HepG2 (cell line): ENCODE data around the gene SLC6A16. TPM values are rescaled to one million over a fixed set of nuclear protein-coding genes. Genes with fewer than 3 reads are reported as not detected.
A peak's percentile ranks its signal among the peaks of the same experiment; 100 is the strongest.

Experiments used
- ATAC-seq: fragments of 200-7000 bp; cut with Tn5 transposase; 3 replicates; pipeline ENCODE4 v1.9.1; 2020; ENCODE audit warnings: mild to moderate bottlenecking, moderate library complexity
- BruUV-seq: library from RNA; stranded (reverse); fragments of 400-500 nt; replicated peaks from 2 replicates; lab custom pipeline; 2021; lab: Mats Ljungman, UMichigan
- CTCF ChIA-PET: fragments of 300-600 bp; formaldehyde crosslinking; extraction: SDS; loops from one replicate; lab custom pipeline; 2021; ENCODE audit warnings: low total read pairs, inconsistent platforms, low intra/inter-chr PET ratio; lab: Yijun Ruan, JAX
- POLR2A ChIA-PET: fragments of 350-600 bp; sonication (Branson Sonifier 250); formaldehyde crosslinking; loops from one replicate; lab custom pipeline; 2020; ENCODE audit warnings: antibody characterized with exemption, inconsistent platforms; lab: Yijun Ruan, JAX
- DNase-seq: peaks from one replicate; pipeline ENCODE4 v3.0.0-alpha.2; 2015; ENCODE audit warnings: low spot score
- FAIRE-seq: peaks from 3 replicates; lab custom pipeline; 2011; peaks lifted over from hg19 to GRCh38; lab: Jason Lieb, UNC
- H2AFZ ChIP-seq: one replicate; pipeline ENCODE4 v1.6.1; 2011; ENCODE audit warnings: low read length, inconsistent platforms
- H3K27ac ChIP-seq: fragments of 300-600 bp; 3 replicates; pipeline ENCODE4 v1.8.0; 2011; ENCODE audit warnings: mixed run types, mild to moderate bottlenecking, mixed read lengths, low read length, inconsistent platforms; ENCODE audit not compliant: insufficient read depth; ENCODE audit errors: extremely low read length
- H3K27me3 ChIP-seq, 2 experiments: fragments of 200-600 bp in 1 of 2; 2 replicates in 1 of 2; 3 replicates in 1 of 2; pipeline versions ENCODE4 v1.6.0 to v1.8.0; 2011; ENCODE audit warnings: low read length in 2 of 2, mild to moderate bottlenecking in 2 of 2, moderate library complexity in 2 of 2, inconsistent platforms in 1 of 2; ENCODE audit not compliant: insufficient read depth in 2 of 2, control insufficient read depth in 1 of 2
- H3K36me3 ChIP-seq, 2 experiments: fragments of 200-600 bp in 1 of 2; replicated peaks in 1 of 2; 2 replicates in 1 of 2; 3 replicates in 1 of 2; pipeline versions ENCODE4 v1.5.1 to v1.8.0; 2011; ENCODE audit warnings: low read length in 2 of 2, inconsistent platforms in 1 of 2; ENCODE audit not compliant: insufficient read depth in 2 of 2, control insufficient read depth in 1 of 2
- H3K4me1 ChIP-seq: 2 replicates; pipeline ENCODE4 v1.5.1; 2012; ENCODE audit warnings: low read length, inconsistent platforms; ENCODE audit not compliant: insufficient read depth
- H3K4me2 ChIP-seq: 2 replicates; pipeline ENCODE4 v1.6.0; 2011; ENCODE audit warnings: low read depth, low read length, inconsistent platforms
- H3K4me3 ChIP-seq, 3 experiments: fragments of 200-600 bp in 1 of 3; sonication (generic), shearing (Covaris generic) in 1 of 3; replicated peaks in 1 of 3; 2 replicates each; pipeline ENCODE4 v1.5.1; 2011 to 2016; ENCODE audit warnings: low read length in 3 of 3, inconsistent platforms in 2 of 3, low read depth in 2 of 3, mild to moderate bottlenecking in 2 of 3, control low read depth in 1 of 3, mixed read lengths in 1 of 3; ENCODE audit not compliant: insufficient read depth in 1 of 3
- H3K79me2 ChIP-seq: one replicate; pipeline ENCODE4 v1.6.1; 2011; ENCODE audit warnings: low read length, inconsistent platforms; ENCODE audit not compliant: insufficient read depth
- H3K9ac ChIP-seq: 2 replicates; pipeline ENCODE4 v1.6.0; 2011; ENCODE audit warnings: mild to moderate bottlenecking, low read depth, low read length, inconsistent platforms; ENCODE audit not compliant: insufficient read depth
- H3K9me3 ChIP-seq: 2 replicates; pipeline ENCODE4 v1.5.1; 2012; ENCODE audit warnings: mild to moderate bottlenecking, low read length
- H4K20me1 ChIP-seq: 2 replicates; pipeline ENCODE4 v1.6.0; 2011; ENCODE audit warnings: inconsistent platforms, mild to moderate bottlenecking, low read length, moderate library complexity; ENCODE audit not compliant: insufficient read depth
- ELF3 ChIP-seq: IDR thresholded peaks from 2 replicates; pipeline ENCODE4 v1.6.1; 2016; ENCODE audit warnings: missing genetic modification reagents, missing compliant biosample characterization
- FOXJ3 ChIP-seq: sonication (generic); formaldehyde crosslinking; IDR thresholded peaks from 2 replicates; pipeline ENCODE4 v1.4.0; 2020; ENCODE audit warnings: missing genetic modification reagents, mild to moderate bottlenecking, borderline replicate concordance
- GATAD2A ChIP-seq: IDR thresholded peaks from 2 replicates; pipeline ENCODE4 v1.6.1; 2016
- KLF16 ChIP-seq, 2 experiments: sonication (generic) in 1 of 2; formaldehyde crosslinking in 1 of 2; IDR thresholded peaks; 2 replicates each; pipeline versions ENCODE4 v1.6.1 to v1.8.0; 2016 to 2023; ENCODE audit warnings: missing genetic modification reagents in 2 of 2, missing compliant biosample characterization in 1 of 2
- NR2F6 ChIP-seq, 2 experiments: IDR thresholded peaks; 2 replicates each; pipeline ENCODE4 v1.6.1; 2016; ENCODE audit warnings: antibody characterized with exemption in 1 of 2, mild to moderate bottlenecking in 1 of 2
- PCBP2 ChIP-seq: fragments of 200-400 bp; formaldehyde crosslinking; optimal IDR thresholded peaks from 2 replicates; pipeline ENCODE3; 2018; ENCODE audit warnings: low read length, low read depth; ENCODE audit not compliant: poor library complexity, severe bottlenecking
- RARA ChIP-seq: IDR thresholded peaks from 2 replicates; pipeline ENCODE4 v1.6.1; 2016; ENCODE audit warnings: missing genetic modification reagents, missing compliant biosample characterization
- SMC3 ChIP-seq: IDR thresholded peaks from 2 replicates; pipeline ENCODE4 v1.6.1; 2011; ENCODE audit warnings: low read length, improper control_type of control experiment
- ZNF354B ChIP-seq: sonication (generic); formaldehyde crosslinking; IDR thresholded peaks from 2 replicates; pipeline ENCODE4 v1.8.0; 2022; ENCODE audit warnings: mild to moderate bottlenecking, missing genetic modification reagents
- WGBS: methylation state at CpG from one replicate; pipeline ENCODE4 v1.1.6; 2017; ENCODE audit warnings: low lambda C conversion rate; 5-methylcytosine and 5-hydroxymethylcytosine counted together
- in situ Hi-C: cut with HindIII; loops from 2 replicates; pipeline ENCODE4 v1.10.0; 2017; ENCODE audit warnings: low pct_unique_long_range_greater_than_20kb; ENCODE audit not compliant: extremely low pct_ligation_motif_present
- intact Hi-C: fragments of 100-400 bp; cut with micrococcal nuclease; formaldehyde crosslinking; loops from one replicate; pipeline ENCODE4 v1.10.0; 2022; ENCODE audit not compliant: unreplicated experiment
- polyA plus RNA-seq, 8 experiments: library from polyadenylated mRNA; depleted of rRNA in 3 of 8; stranded (reverse) in 7 of 8; unstranded in 1 of 8; fragments of >200 nt; fragmentation: Illumina TruSeq in 4 of 8; extraction: Trizol in 4 of 8; gene quantifications; 2 replicates each; pipeline versions ENCODE4 v1.2.1 to v1.2.3, GENCODE V29; 2011 to 2016; ENCODE audit warnings: low read depth in 4 of 8, missing spikeins in 1 of 8, mixed read lengths in 1 of 8; ENCODE audit not compliant: insufficient read depth in 1 of 8
- total RNA-seq, 5 experiments: library from RNA; depleted of rRNA; stranded (reverse); fragments of >200 nt; fragmentation: Illumina TruSeq; extraction: Trizol; gene quantifications; 2 replicates each; pipeline ENCODE4 v1.2.3, GENCODE V29; 2016; ENCODE audit warnings: low read depth in 1 of 5

Gene SLC6A16
- total and polyA plus RNA-seq, 2 of the 13 experiments (the other 11 are each of a cell fraction or from before 2014, with no cell fraction given), result 0.07 to 0.18 TPM

GRCh38 chr19:49356382-49356781 is 31.4 kb upstream of the SLC6A16 start:
- Histone ChIP-seq H3K27ac (no peak overlapping the region), H3K4me1 (peaks cover 22% of the 10 kb centered on the region), H2AFZ (no peak overlapping the region), H4K20me1 (no peaks in the 10 kb centered on the region), H3K9me3 (no peaks in the 10 kb centered on the region), H3K79me2 (no peaks in the 10 kb centered on the region), H3K36me3 (peaks cover 1 to 4% of the 10 kb centered on the region in 2 experiments; a peak in 1 of 5 replicates), H3K27me3 (no peaks in the 10 kb centered on the region), H3K9ac (peak overlapping the region; percentile 14; the same call in 1 of the 2 replicates), H3K4me3 (no peak overlapping the region), H3K4me2 (0 out of 2 replicates have a peak overlapping the region, but pooled peaks have one; percentile 6)
- ATAC-seq, result no peak; the same call in 2 of the 3 replicates
- CTCF ChIA-PET, result no interaction called here
- in situ Hi-C loops (no loop called here), intact Hi-C loops (no loop called here)
- DNase-seq, result no peak
- BruUV-seq, result no TSS peak
- 63% methylated on average over 7 of the region's 7 CpGs for WGBS
- TF ChIP-seq ELF3 (CRISPR knock-in tag) (0 out of 2 replicates have a peak, but pooled peaks have one; percentile 23), SMC3 (no peak), KLF16 (CRISPR knock-in tag; IDR thresholded peaks at IDR 0.05) (no peak), FOXJ3 (CRISPR knock-in tag) (no peak), GATAD2A (CRISPR knock-in tag) (no peak), NR2F6 (IDR thresholded peaks at IDR 0.05) (peak; percentile 45; the same call in 1 of the 2 replicates), NR2F6 (CRISPR knock-in tag; IDR thresholded peaks at IDR 0.05) (no peak), PCBP2 (no peak), RARA (peak; percentile 71)
- no peak for FAIRE-seq
- POLR2A ChIA-PET, result no interaction called here

GRCh38 chr19:49355909-49356353 is 30.9 kb upstream of the SLC6A16 start:
- no peak overlapping the region for H3K4me2 ChIP-seq
- no peak overlapping the region for H3K4me3 ChIP-seq
- H3K4me1 ChIP-seq, result peaks cover 18% of the 10 kb centered on the region
- H3K27ac ChIP-seq, result no peak overlapping the region
- no peaks in the 10 kb centered on the region for H3K79me2 ChIP-seq
- H3K27me3 ChIP-seq, result no peaks in the 10 kb centered on the region
- H3K9ac ChIP-seq, result peak overlapping the region; percentile 14; the same call in 1 of the 2 replicates
- in situ Hi-C loops, result no loop called here
- H4K20me1 ChIP-seq, result no peaks in the 10 kb centered on the region
- FAIRE-seq, result no peak
- H3K36me3 ChIP-seq, result peaks cover 1 to 4% of the 10 kb centered on the region in 2 experiments; a peak in 1 of 5 replicates
- H2AFZ ChIP-seq, result no peak overlapping the region
- CTCF ChIA-PET, result no interaction called here
- POLR2A ChIA-PET, result no interaction called here
- BruUV-seq, result no TSS peak
- TF ChIP-seq ZNF354B (CRISPR knock-in tag), result no peak
- TF ChIP-seq, all 625 proteins: peak for 0
- no peaks in the 10 kb centered on the region for H3K9me3 ChIP-seq
- intact Hi-C loops, result no loop called here
- WGBS, result 86% methylated on average over 12 of the region's 12 CpGs
- no peak for DNase-seq
- no peak for ATAC-seq
